SK-N-SH (cell line): Measurements from ENCODE around the gene WDR33. TPM values are rescaled to one million over a fixed set of nuclear protein-coding genes. Genes with fewer than 3 reads are reported as not detected.

Experiments
- CTCF ChIA-PET: fragments of 300-600, 350-600 bp; formaldehyde crosslinking; extraction: SDS; loops from one replicate; lab custom pipeline; 2021; lab: Yijun Ruan, JAX
- POLR2A ChIA-PET: fragments of 350-600 bp; sonication (Branson Sonifier 250); formaldehyde crosslinking; extraction: SDS; loops from one replicate; lab custom pipeline; 2020; ENCODE audit warnings: antibody characterized with exemption, inconsistent platforms; lab: Yijun Ruan, JAX
- DNase-seq: peaks from one replicate; pipeline ENCODE4 v3.0.0; 2012
- H2AFZ ChIP-seq: fragments of 200-600 bp; sonication (generic); 2 replicates; pipeline ENCODE4 v1.8.1; 2016; ENCODE audit warnings: antibody characterized with exemption, mild to moderate bottlenecking, low read depth
- H3F3A ChIP-seq: fragments of 200-600 bp; sonication (generic); replicated peaks from 2 replicates; pipeline ENCODE3; 2016; ENCODE audit warnings: antibody characterized with exemption, mild to moderate bottlenecking; ENCODE audit not compliant: insufficient read depth
- H3K27ac ChIP-seq, 2 experiments: fragments of 200-500 bp in 1 of 2; fragments of 200-600 bp in 1 of 2; sonication (Bioruptor generic) in 1 of 2; sonication (generic), shearing (Covaris generic) in 1 of 2; 2 replicates each; pipeline versions ENCODE4 v1.5.1 to v1.6.1; 2014 to 2016; ENCODE audit warnings: low read depth in 2 of 2, inconsistent platforms in 1 of 2, low read length in 1 of 2, mild to moderate bottlenecking in 1 of 2, mixed read lengths in 1 of 2
- H3K27me3 ChIP-seq: fragments of 200-600 bp; sonication (generic), shearing (Covaris generic); 2 replicates; pipeline ENCODE4 v1.6.1; 2016; ENCODE audit warnings: mixed run types; ENCODE audit not compliant: insufficient read depth
- H3K36me3 ChIP-seq, 2 experiments: fragments of 200-500 bp in 1 of 2; fragments of 200-600 bp in 1 of 2; sonication (Bioruptor generic) in 1 of 2; sonication (generic) in 1 of 2; replicated peaks in 1 of 2; 2 replicates each; pipeline versions ENCODE3 to v1.5.1; 2014 to 2016; ENCODE audit warnings: low read length in 1 of 2, mild to moderate bottlenecking in 1 of 2; ENCODE audit not compliant: insufficient read depth in 2 of 2, control insufficient read depth in 1 of 2
- H3K4me1 ChIP-seq, 2 experiments: fragments of 200-500 bp in 1 of 2; fragments of 200-600 bp in 1 of 2; sonication (Bioruptor generic) in 1 of 2; sonication (generic), shearing (Covaris generic) in 1 of 2; 2 replicates each; pipeline versions ENCODE4 v1.5.1 to v1.6.1; 2014 to 2016; ENCODE audit warnings: low read depth in 1 of 2, low read length in 1 of 2, mixed run types in 1 of 2; ENCODE audit not compliant: insufficient read depth in 2 of 2, control insufficient read depth in 1 of 2
- H3K4me2 ChIP-seq: fragments of 200-600 bp; sonication (generic), shearing (Covaris generic); 2 replicates; pipeline ENCODE4 v1.6.1; 2017; ENCODE audit warnings: mixed run types
- H3K4me3 ChIP-seq, 2 experiments: fragments of 200-500 bp in 1 of 2; fragments of 200-600 bp in 1 of 2; sonication (Bioruptor generic) in 1 of 2; sonication (generic), shearing (Covaris generic) in 1 of 2; 2 replicates each; pipeline versions ENCODE4 v1.5.1 to v1.8.1; 2014 to 2016; ENCODE audit warnings: low read depth in 2 of 2, inconsistent platforms in 1 of 2, low read length in 1 of 2, mild to moderate bottlenecking in 1 of 2, mixed read lengths in 1 of 2, moderate library complexity in 1 of 2
- H3K79me2 ChIP-seq: fragments of 200-600 bp; sonication (generic); 2 replicates; pipeline ENCODE4 v1.8.1; 2017; ENCODE audit warnings: mild to moderate bottlenecking; ENCODE audit not compliant: insufficient read depth
- H3K9ac ChIP-seq: fragments of 200-600 bp; sonication (generic); 2 replicates; pipeline ENCODE4 v1.6.1; 2017; ENCODE audit warnings: mixed run types
- H3K9me2 ChIP-seq: fragments of 200-600 bp; sonication (generic); 2 replicates; pipeline ENCODE4 v1.6.1; 2017; ENCODE audit warnings: mixed run types
- H3K9me3 ChIP-seq: fragments of 200-600 bp; sonication (generic); 2 replicates; pipeline ENCODE4 v1.6.1; 2017; ENCODE audit warnings: mixed run types, mild to moderate bottlenecking, moderate library complexity
- H4K20me1 ChIP-seq: fragments of 200-600 bp; sonication (generic); 2 replicates; pipeline ENCODE4 v1.6.1; 2017; ENCODE audit warnings: mild to moderate bottlenecking, mixed run types; ENCODE audit not compliant: insufficient read depth
- CHD2 ChIP-seq: fragments of 150-350 bp; IDR thresholded peaks from 2 replicates; pipeline ENCODE4 v1.6.1; 2018; ENCODE audit warnings: low read length; ENCODE audit not compliant: partially characterized antibody
- CTCF ChIP-seq: fragments of 200-600 bp; sonication (generic); IDR thresholded peaks from 2 replicates; pipeline ENCODE4 v1.6.1; 2017; ENCODE audit warnings: antibody characterized with exemption, mild to moderate bottlenecking, moderate library complexity
- EP300 ChIP-seq, 2 experiments: IDR thresholded peaks; 2 replicates each; pipeline versions ENCODE4 v1.4.0 to v1.6.1; 2012; ENCODE audit warnings: borderline replicate concordance in 1 of 2, low read depth in 1 of 2, low read length in 1 of 2
- FOXM1 ChIP-seq: IDR thresholded peaks from 2 replicates; pipeline ENCODE4 v1.4.0; 2012; ENCODE audit warnings: low read depth, mild to moderate bottlenecking
- GABPA ChIP-seq: IDR thresholded peaks from 2 replicates; pipeline ENCODE4 v1.4.0; 2012; ENCODE audit warnings: low read depth, mild to moderate bottlenecking
- GATA2 ChIP-seq: sonication (generic); formaldehyde crosslinking; IDR thresholded peaks from 2 replicates; pipeline ENCODE4 v1.5.0; 2020; ENCODE audit warnings: mild to moderate bottlenecking, missing genetic modification reagents
- JUND ChIP-seq: IDR thresholded peaks from 2 replicates; pipeline ENCODE4 v1.4.0; 2012
- MEF2A ChIP-seq: IDR thresholded peaks from 2 replicates; pipeline ENCODE4 v1.4.0; 2012; ENCODE audit warnings: low read depth, borderline replicate concordance
- MXI1 ChIP-seq: IDR thresholded peaks from 2 replicates; pipeline ENCODE4 v1.6.1; 2012; ENCODE audit warnings: mild to moderate bottlenecking, low read depth, low read length, improper control_type of control experiment
- NFIC ChIP-seq: IDR thresholded peaks from 2 replicates; pipeline ENCODE4 v1.4.0; 2012; ENCODE audit warnings: borderline replicate concordance
- NRF1 ChIP-seq: IDR thresholded peaks from 2 replicates; pipeline ENCODE4 v1.6.1; 2012; ENCODE audit warnings: low read depth, mild to moderate bottlenecking, low read length
- RCOR1 ChIP-seq: fragments of 150-350 bp; IDR thresholded peaks from 2 replicates; pipeline ENCODE4 v1.6.1; 2017; ENCODE audit warnings: antibody characterized with exemption, low read length
- RFX5 ChIP-seq: IDR thresholded peaks from 2 replicates; pipeline ENCODE4 v1.6.1; 2012; ENCODE audit warnings: mild to moderate bottlenecking, improper control_type of control experiment, low read length
- SMC3 ChIP-seq: IDR thresholded peaks from 2 replicates; pipeline ENCODE4 v1.6.1; 2012; ENCODE audit warnings: low read depth, low read length, improper control_type of control experiment
- TCF12 ChIP-seq: IDR thresholded peaks from 2 replicates; pipeline ENCODE4 v1.4.0; 2012
- TEAD4 ChIP-seq: IDR thresholded peaks from 2 replicates; pipeline ENCODE4 v1.4.0; 2012; ENCODE audit warnings: mild to moderate bottlenecking, borderline replicate concordance; ENCODE audit not compliant: insufficient read depth
- USF1 ChIP-seq: IDR thresholded peaks from 2 replicates; pipeline ENCODE4 v1.4.0; 2012; ENCODE audit warnings: low read depth, borderline replicate concordance
- USF2 ChIP-seq: fragments of 150-350 bp; IDR thresholded peaks from 2 replicates; pipeline ENCODE4 v1.6.1; 2017; ENCODE audit warnings: antibody characterized with exemption, low read length, low read depth, borderline replicate concordance
- ZBTB33 ChIP-seq: IDR thresholded peaks from 2 replicates; pipeline ENCODE4 v1.4.0; 2012; ENCODE audit warnings: low read depth, borderline replicate concordance
- WGBS: methylation state at CpG from one replicate; pipeline ENCODE4 v1.1.6; 2017; ENCODE audit warnings: low lambda C conversion rate; 5-methylcytosine and 5-hydroxymethylcytosine counted together
- polyA plus RNA-seq, 3 experiments: library from polyadenylated mRNA; depleted of rRNA; stranded (reverse); fragments of >200 nt; gene quantifications; 2 replicates each; pipeline ENCODE4 v1.2.3, GENCODE V29; 2012

Gene WDR33
- polyA plus RNA-seq, 1 of the 3 experiments (the other 2 are of a cell fraction): 12.4 TPM

GRCh38 chr2:127707890-127708648, 102.9 kb downstream of the WDR33 start (continued):
- TF ChIP-seq USF1 (no peak), GATA2 (CRISPR knock-in tag) (no peak)

- Histone ChIP-seq H3K9me3 (no peaks in the 10 kb centered on the region), H3K9me2 (no peaks in the 10 kb centered on the region), H3K4me2 (no peak overlapping the region), H3K36me3 (peaks cover 44 to 55% of the 10 kb centered on the region in 2 experiments), H3F3A (peaks cover 29% of the 10 kb centered on the region), H3K9ac (no peak overlapping the region), H4K20me1 (no peaks in the 10 kb centered on the region), H3K79me2 (peaks cover 30% of the 10 kb centered on the region), H3K4me3 (no peak overlapping the region), H3K27me3 (no peaks in the 10 kb centered on the region), H2AFZ (no peak overlapping the region), H3K27ac (no peak overlapping the region; a peak in 1 of 4 replicates), H3K4me1 (peaks cover 6 to 17% of the 10 kb centered on the region in 2 experiments; a peak in 3 of 4 replicates)
- 99% methylated on average over 12 of the region's 14 CpGs for WGBS
- TF ChIP-seq FOXM1: no peak
- no peak for TF ChIP-seq NRF1
- no peak for TF ChIP-seq ZBTB33
- no peak for TF ChIP-seq GATA2 (CRISPR knock-in tag)
- no peak for TF ChIP-seq GABPA
- no peak for TF ChIP-seq RFX5
- no peak for TF ChIP-seq MXI1
- TF ChIP-seq EP300 (IDR thresholded peaks at IDR 0.05; ENCODE audit: borderline replicate concordance in 1 of 2, low read depth in 1 of 2, low read length in 1 of 2): no peak
- TF ChIP-seq NFIC: no peak
- TF ChIP-seq TEAD4: no peak
- TF ChIP-seq MEF2A: no peak
- TF ChIP-seq SMC3: no peak
- TF ChIP-seq CHD2: no peak
- TF ChIP-seq TCF12: no peak
- no peak for TF ChIP-seq CTCF
- TF ChIP-seq USF2: no peak
- TF ChIP-seq JUND: no peak
- no peak for TF ChIP-seq RCOR1
- ChIA-PET POLR2A (no interaction called here), CTCF (interaction anchor here (1.2 to 3.2 kb wide), 4 partner anchors 7 to 56 kb away, joined by 3 to 15 read pairs (median 4); no protein-coding TSS in a partner anchor)
- DNase-seq: peak; percentile 55
These were observed 104.6 kb downstream of the WDR33 start for GRCh38 chr2:127706215-127706990.
